ENCODE results near the gene BID.
"Not testable (repeated sequence)": the region's sequence is repeated elsewhere in the genome, so short reads cannot be mapped to it uniquely, and the experiment has no call there.

Gene BID

GRCh38 chr22:17703811-17704210, 70.5 kb downstream of the BID start:
- DNase-seq (ENCODE audit: low read depth in 2 of 2) = no peak

GRCh38 chr22:17700778-17701177, 73.5 kb downstream of the BID start:
- DNase-seq (ENCODE audit: low read depth in 2 of 2) = no peak

- DNase-seq (ENCODE audit: low read depth in 2 of 2) = no peak
Measured at GRCh38 chr22:17699696-17700340, 74.5 kb downstream of the BID start.

- no peak for DNase-seq (ENCODE audit: low read depth in 2 of 2)
Measured at GRCh38 chr22:17698948-17699347, 75.3 kb downstream of the BID start.

- DNase-seq (ENCODE audit: low read depth in 2 of 2) = not testable (repeated sequence)
Measured at GRCh38 chr22:17698276-17698675, 76.0 kb downstream of the BID start.

- not testable (repeated sequence) for DNase-seq (ENCODE audit: low read depth in 2 of 2)
Measured at GRCh38 chr22:17697196-17697595, 77.1 kb downstream of the BID start.

GRCh38 chr22:17695986-17696385, 78.3 kb downstream of the BID start:
- no peak for DNase-seq (ENCODE audit: low read depth in 2 of 2)

GRCh38 chr22:17694752-17695151, 79.5 kb downstream of the BID start:
- DNase-seq (ENCODE audit: low read depth in 2 of 2) = no peak

- DNase-seq (ENCODE audit: low read depth in 2 of 2) = no peak
Measured at GRCh38 chr22:17694193-17694592, 80.1 kb downstream of the BID start.

- DNase-seq (ENCODE audit: low read depth in 2 of 2) = no peak
Measured at GRCh38 chr22:17692841-17693240, 81.4 kb downstream of the BID start.

- DNase-seq (ENCODE audit: low read depth in 2 of 2) = no peak
Measured at GRCh38 chr22:17684245-17684644, 90.0 kb downstream of the BID start.
